ENCODE measurements around the gene C16orf54.
"Not testable (repeated sequence)": the region's sequence is repeated elsewhere in the genome, so short reads cannot be mapped to it uniquely, and the experiment has no call there.

The C16orf54 gene

DNA sequence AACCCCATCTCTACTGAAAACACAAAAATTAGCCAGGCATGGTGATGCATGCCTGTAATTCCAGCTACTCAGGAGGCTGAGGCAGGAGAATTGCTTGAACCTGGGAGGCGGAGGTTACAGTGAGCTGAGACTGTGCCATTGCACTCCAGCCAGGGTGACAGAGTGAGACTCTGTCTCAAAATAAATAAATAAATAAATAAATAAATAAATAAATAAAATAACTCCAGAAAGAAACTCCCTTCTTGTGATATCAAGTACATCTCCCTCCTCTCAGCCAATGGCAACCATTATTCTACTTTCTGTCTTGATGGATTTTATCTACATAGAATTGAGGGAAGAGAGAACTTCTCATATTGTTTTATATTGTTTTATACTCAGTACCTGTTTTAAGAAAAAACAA lies 38.6 kb downstream of the C16orf54 start:
- H3K9me3 ChIP-seq (replicated peaks in 1 of 2; ENCODE audit: control insufficient read depth in 2 of 2, insufficient read depth in 1 of 2, low read depth in 1 of 2, low read length in 2 of 2); H2BK12ac ChIP-seq (ENCODE audit: low read length); H2BK5ac ChIP-seq (ENCODE audit: low read length); H2AFZ ChIP-seq (ENCODE audit: low read length); H3K79me1 ChIP-seq (ENCODE audit: low read depth, low read length); H3K4ac ChIP-seq (ENCODE audit: low read length); H2BK15ac ChIP-seq (ENCODE audit: low read length); H2BK120ac ChIP-seq (ENCODE audit: low read depth, low read length); H4K91ac ChIP-seq (ENCODE audit: low read depth, low read length, poor library complexity); H3K9ac ChIP-seq (ENCODE audit: low read depth, low read length, poor library complexity); H3K4me1 ChIP-seq (ENCODE audit: control insufficient read depth in 2 of 2, insufficient read depth in 1 of 2, low read depth in 1 of 2, low read length in 2 of 2); H3K27ac ChIP-seq (replicated peaks; ENCODE audit: low read length); H3K36me3 ChIP-seq (replicated peaks in 1 of 2; ENCODE audit: control insufficient read depth in 2 of 2, insufficient read depth in 2 of 2, low read length in 2 of 2); H3K23ac ChIP-seq (ENCODE audit: low read depth, low read length, poor library complexity); DNase-seq (ENCODE audit: low spot score); H3K27me3 ChIP-seq (ENCODE audit: control insufficient read depth in 3 of 3, insufficient read depth in 3 of 3, low read depth in 1 of 3, low read length in 3 of 3); H2AK5ac ChIP-seq (ENCODE audit: low read depth, low read length); H3K4me3 ChIP-seq (ENCODE audit: low read length in 2 of 2); H3K14ac ChIP-seq (ENCODE audit: low read length); H3K18ac ChIP-seq (ENCODE audit: low read length); H4K8ac ChIP-seq (ENCODE audit: low read depth, low read length); H3K4me2 ChIP-seq (ENCODE audit: insufficient read depth, low read length, poor library complexity, severe bottlenecking): not testable (repeated sequence)
- no CpG with 5 or more reads among the region's 1 CpG for WGBS, 2 donors (ENCODE audit: extremely low coverage in 2 of 2, insufficient read length in 2 of 2, insufficient replicate concordance in 1 of 2)

DNA sequence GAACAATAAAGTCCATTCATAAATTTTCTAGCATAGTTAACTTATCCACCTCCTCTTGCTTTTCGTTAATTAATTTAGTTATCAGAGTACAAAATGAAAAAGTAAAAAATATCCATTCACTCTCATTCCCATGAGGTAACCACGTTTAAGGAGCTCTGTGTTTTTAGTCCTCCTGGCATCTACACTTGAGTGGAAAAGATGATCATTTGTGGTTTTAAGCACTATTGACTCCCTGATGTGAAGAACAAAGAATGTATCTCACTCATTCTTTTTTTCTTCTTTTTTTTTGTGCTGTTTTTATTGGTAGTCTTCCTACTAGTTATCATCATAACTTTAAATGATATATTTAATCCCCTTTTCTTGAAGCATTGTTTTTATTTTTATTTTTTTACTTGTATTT lies 40.8 kb downstream of the C16orf54 start:
- no peak overlapping the region for H2AFZ ChIP-seq (ENCODE audit: low read length)
- no peak overlapping the region for H4K8ac ChIP-seq (ENCODE audit: low read depth, low read length)
- no peaks in the 10 kb centered on the region for H3K36me3 ChIP-seq (replicated peaks in 1 of 2; ENCODE audit: control insufficient read depth in 2 of 2, insufficient read depth in 2 of 2, low read length in 2 of 2)
- no peak overlapping the region for H4K91ac ChIP-seq (ENCODE audit: low read depth, low read length, poor library complexity)
- no peak overlapping the region for H3K9ac ChIP-seq (ENCODE audit: low read depth, low read length, poor library complexity)
- WGBS, 2 donors (ENCODE audit: extremely low coverage in 2 of 2, insufficient read length in 2 of 2, insufficient replicate concordance in 1 of 2), result no CpG with 5 or more reads among the region's 2 CpGs
- no peaks in the 10 kb centered on the region for H3K27me3 ChIP-seq (ENCODE audit: control insufficient read depth in 3 of 3, insufficient read depth in 3 of 3, low read depth in 1 of 3, low read length in 3 of 3)
- H3K4me1 ChIP-seq (ENCODE audit: control insufficient read depth in 2 of 2, insufficient read depth in 1 of 2, low read depth in 1 of 2, low read length in 2 of 2), result peaks cover 0 to 3% of the 10 kb centered on the region in 2 donors
- no peak overlapping the region for H2BK120ac ChIP-seq (ENCODE audit: low read depth, low read length)
- no peak overlapping the region for H2AK5ac ChIP-seq (ENCODE audit: low read depth, low read length)
- no peak overlapping the region for H3K18ac ChIP-seq (ENCODE audit: low read length)
- H3K27ac ChIP-seq (replicated peaks; ENCODE audit: low read length), result no peak overlapping the region
- H3K4me3 ChIP-seq (ENCODE audit: low read length in 2 of 2), result no peak overlapping the region
- no peak overlapping the region for H3K14ac ChIP-seq (ENCODE audit: low read length)
- no peak overlapping the region for H2BK12ac ChIP-seq (ENCODE audit: low read length)
- no peak for DNase-seq (ENCODE audit: low spot score)
- no peak overlapping the region for H3K4ac ChIP-seq (ENCODE audit: low read length)
- no peak overlapping the region for H2BK15ac ChIP-seq (ENCODE audit: low read length)
- H3K23ac ChIP-seq (ENCODE audit: low read depth, low read length, poor library complexity), result no peak overlapping the region
- H3K79me1 ChIP-seq (ENCODE audit: low read depth, low read length), result peaks cover 2% of the 10 kb centered on the region
- no peak overlapping the region for H2BK5ac ChIP-seq (ENCODE audit: low read length)
- H3K4me2 ChIP-seq (ENCODE audit: insufficient read depth, low read length, poor library complexity, severe bottlenecking), result no peak overlapping the region
- peaks cover 0 to 8% of the 10 kb centered on the region in 2 donors for H3K9me3 ChIP-seq (replicated peaks in 1 of 2; ENCODE audit: control insufficient read depth in 2 of 2, insufficient read depth in 1 of 2, low read depth in 1 of 2, low read length in 2 of 2)

DNA sequence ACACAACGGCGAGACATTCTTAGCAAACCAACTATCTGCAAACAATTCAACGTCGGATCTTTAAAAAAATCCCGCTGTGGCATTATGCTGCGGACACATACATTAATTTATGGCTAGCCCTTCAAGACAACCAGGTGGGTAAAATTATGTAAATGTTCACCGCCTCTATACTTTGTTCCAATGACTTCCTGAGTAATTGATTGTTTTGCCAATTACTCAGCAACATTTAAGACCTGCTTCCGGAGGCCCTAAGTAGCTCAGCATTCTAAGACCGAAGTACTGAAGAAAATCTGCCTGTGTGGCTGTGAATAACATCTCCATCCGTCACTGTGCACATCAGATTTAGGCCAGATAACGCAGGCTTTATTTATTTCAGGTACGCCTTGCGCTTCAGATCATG lies 43.5 kb downstream of the C16orf54 start:
- no peak overlapping the region for H2BK12ac ChIP-seq (ENCODE audit: low read length)
- no peak overlapping the region for H3K18ac ChIP-seq (ENCODE audit: low read length)
- WGBS, 2 donors (ENCODE audit: extremely low coverage in 2 of 2, insufficient read length in 2 of 2, insufficient replicate concordance in 1 of 2), result no CpG with 5 or more reads among the region's 13 CpGs
- peaks cover 2% of the 10 kb centered on the region for H3K79me1 ChIP-seq (ENCODE audit: low read depth, low read length)
- H3K14ac ChIP-seq (ENCODE audit: low read length), result no peak overlapping the region
- no peak for DNase-seq (ENCODE audit: low spot score)
- no peak overlapping the region for H3K4me2 ChIP-seq (ENCODE audit: insufficient read depth, low read length, poor library complexity, severe bottlenecking)
- H3K27me3 ChIP-seq (ENCODE audit: control insufficient read depth in 3 of 3, insufficient read depth in 3 of 3, low read depth in 1 of 3, low read length in 3 of 3), result no peaks in the 10 kb centered on the region
- H3K9ac ChIP-seq (ENCODE audit: low read depth, low read length, poor library complexity), result no peak overlapping the region
- H2BK15ac ChIP-seq (ENCODE audit: low read length), result no peak overlapping the region
- H2AFZ ChIP-seq (ENCODE audit: low read length), result no peak overlapping the region
- H3K36me3 ChIP-seq (replicated peaks in 1 of 2; ENCODE audit: control insufficient read depth in 2 of 2, insufficient read depth in 2 of 2, low read length in 2 of 2), result peaks cover 4 to 7% of the 10 kb centered on the region in 2 donors
- no peak overlapping the region for H3K27ac ChIP-seq (replicated peaks; ENCODE audit: low read length)
- no peak overlapping the region for H2BK120ac ChIP-seq (ENCODE audit: low read depth, low read length)
- no peak overlapping the region for H3K23ac ChIP-seq (ENCODE audit: low read depth, low read length, poor library complexity)
- H2AK5ac ChIP-seq (ENCODE audit: low read depth, low read length), result no peak overlapping the region
- no peak overlapping the region for H2BK5ac ChIP-seq (ENCODE audit: low read length)
- no peak overlapping the region for H3K4ac ChIP-seq (ENCODE audit: low read length)
- H3K9me3 ChIP-seq (replicated peaks in 1 of 2; ENCODE audit: control insufficient read depth in 2 of 2, insufficient read depth in 1 of 2, low read depth in 1 of 2, low read length in 2 of 2), result peaks cover 4 to 9% of the 10 kb centered on the region in 2 donors
- no peak overlapping the region for H4K8ac ChIP-seq (ENCODE audit: low read depth, low read length)
- H3K4me1 ChIP-seq (ENCODE audit: control insufficient read depth in 2 of 2, insufficient read depth in 1 of 2, low read depth in 1 of 2, low read length in 2 of 2), result peaks cover 0 to 2% of the 10 kb centered on the region in 2 donors
- no peak overlapping the region for H4K91ac ChIP-seq (ENCODE audit: low read depth, low read length, poor library complexity)
- H3K4me3 ChIP-seq (ENCODE audit: low read length in 2 of 2), result no peak overlapping the region

DNA sequence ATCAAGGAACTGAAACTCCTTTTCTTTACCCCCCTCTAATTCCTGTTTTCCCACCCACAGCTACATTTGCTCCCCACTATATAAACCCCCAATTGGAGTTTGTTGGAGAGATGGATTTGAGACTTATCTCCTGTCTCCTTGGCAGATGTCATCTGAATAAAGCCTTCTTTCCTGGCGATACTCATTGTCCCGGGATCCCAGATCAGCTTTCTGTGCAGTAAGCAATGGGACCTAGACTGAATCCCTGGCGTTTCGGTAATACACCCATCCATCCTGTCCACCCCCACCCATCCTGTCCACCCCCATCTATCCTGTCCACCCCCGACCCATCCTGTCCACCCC lies 44.6 kb downstream of the C16orf54 start:
- no peak overlapping the region for H3K14ac ChIP-seq (ENCODE audit: low read length)
- H3K4me1 ChIP-seq (ENCODE audit: control insufficient read depth in 2 of 2, insufficient read depth in 1 of 2, low read depth in 1 of 2, low read length in 2 of 2), result peaks cover 0 to 2% of the 10 kb centered on the region in 2 donors
- peaks cover 12% of the 10 kb centered on the region in 2 donors for H3K36me3 ChIP-seq (replicated peaks in 1 of 2; ENCODE audit: control insufficient read depth in 2 of 2, insufficient read depth in 2 of 2, low read length in 2 of 2)
- H3K18ac ChIP-seq (ENCODE audit: low read length), result no peak overlapping the region
- H2BK120ac ChIP-seq (ENCODE audit: low read depth, low read length), result no peak overlapping the region
- H2AFZ ChIP-seq (ENCODE audit: low read length), result no peak overlapping the region
- H4K91ac ChIP-seq (ENCODE audit: low read depth, low read length, poor library complexity), result no peak overlapping the region
- no peak overlapping the region for H3K4me3 ChIP-seq (ENCODE audit: low read length in 2 of 2)
- no peak for DNase-seq (ENCODE audit: low spot score)
- H3K27me3 ChIP-seq (ENCODE audit: control insufficient read depth in 3 of 3, insufficient read depth in 3 of 3, low read depth in 1 of 3, low read length in 3 of 3), result no peaks in the 10 kb centered on the region
- H3K4ac ChIP-seq (ENCODE audit: low read length), result no peak overlapping the region
- peaks cover 9 to 12% of the 10 kb centered on the region in 2 donors for H3K9me3 ChIP-seq (replicated peaks in 1 of 2; ENCODE audit: control insufficient read depth in 2 of 2, insufficient read depth in 1 of 2, low read depth in 1 of 2, low read length in 2 of 2)
- no peak overlapping the region for H3K4me2 ChIP-seq (ENCODE audit: insufficient read depth, low read length, poor library complexity, severe bottlenecking)
- H2BK12ac ChIP-seq (ENCODE audit: low read length), result no peak overlapping the region
- no peak overlapping the region for H3K23ac ChIP-seq (ENCODE audit: low read depth, low read length, poor library complexity)
- no peak overlapping the region for H3K9ac ChIP-seq (ENCODE audit: low read depth, low read length, poor library complexity)
- H4K8ac ChIP-seq (ENCODE audit: low read depth, low read length), result no peak overlapping the region
- H3K27ac ChIP-seq (replicated peaks; ENCODE audit: low read length), result no peak overlapping the region
- no CpG with 5 or more reads among the region's 5 CpGs for WGBS, 2 donors (ENCODE audit: extremely low coverage in 2 of 2, insufficient read length in 2 of 2, insufficient replicate concordance in 1 of 2)
- no peak overlapping the region for H2BK5ac ChIP-seq (ENCODE audit: low read length)
- H3K79me1 ChIP-seq (ENCODE audit: low read depth, low read length), result peaks cover 7% of the 10 kb centered on the region
- H2AK5ac ChIP-seq (ENCODE audit: low read depth, low read length), result no peak overlapping the region
- no peak overlapping the region for H2BK15ac ChIP-seq (ENCODE audit: low read length)
